Testis (tissue), 3 donors: ENCODE measurements around the gene CCDC175. TPM values are rescaled to one million over a fixed set of nuclear protein-coding genes. Genes with fewer than 3 reads are reported as not detected.

Experiments used
- DNase-seq: peaks from one replicate; pipeline ENCODE4 v3.0.0-alpha.2; 2019
- H3K27ac ChIP-seq, 2 donors: fragments of 200-600 bp; sonication (generic); one replicate each; pipeline ENCODE4 v1.5.1; 2019
- H3K27me3 ChIP-seq: fragments of 200-600 bp; sonication (generic); one replicate; pipeline ENCODE4 v1.5.1; 2019
- H3K36me3 ChIP-seq: fragments of 200-600 bp; sonication (generic); one replicate; pipeline ENCODE4 v1.5.1; 2017; ENCODE audit warnings: low read depth; ENCODE audit errors: missing control alignments
- H3K4me1 ChIP-seq: fragments of 200-600 bp; sonication (generic); one replicate; pipeline ENCODE4 v1.5.1; 2019
- H3K4me3 ChIP-seq, 2 donors: fragments of 200-600 bp; sonication (generic); one replicate each; pipeline ENCODE4 v1.5.1; 2017 to 2019
- H3K9me3 ChIP-seq: fragments of 200-600 bp; sonication (generic); one replicate; pipeline ENCODE4 v1.5.1; 2017
- CTCF ChIP-seq, 3 experiments: fragments of 450-650 bp in 2 of 3; fragments of 200-600 bp in 1 of 3; sonication (generic) in 1 of 3; IDR thresholded peaks; one replicate each; pipeline ENCODE4 v1.5.1; 2016 to 2019; ENCODE audit warnings: antibody characterized with exemption in 3 of 3, mild to moderate bottlenecking in 2 of 3, moderate library complexity in 1 of 3
- POLR2A ChIP-seq: fragments of 450-650 bp; IDR thresholded peaks from one replicate; pipeline ENCODE4 v1.6.1; 2017; ENCODE audit warnings: antibody characterized with exemption, mild to moderate bottlenecking, moderate library complexity
- WGBS, 2 donors: methylation state at CpG; one replicate each; pipeline ENCODE4 v1.1.5; 2018; 5-methylcytosine and 5-hydroxymethylcytosine counted together
- intact Hi-C: fragments of 100-400 bp; cut with DNase I; formaldehyde crosslinking; loops from one replicate; pipeline ENCODE4 v1.15.1; 2023; ENCODE audit warnings: low total_unique reads
- polyA plus RNA-seq: library from polyadenylated mRNA; stranded (reverse); fragments of 350-450 nt; fragmentation: Illumina TruSeq; extraction: RNeasy Lipid Tissue Mini Kit (QIAGEN cat#74804); gene quantifications from one replicate; pipeline ENCODE4 v1.2.3, GENCODE V29; 2014; ENCODE audit warnings: low read depth, low replicate concordance; ENCODE audit not compliant: insufficient read depth
- total RNA-seq, 2 donors: library from RNA; depleted of rRNA; stranded (reverse); fragments of >200 nt; gene quantifications; one replicate each; pipeline ENCODE4 v1.2.3, GENCODE V29; 2016

The CCDC175 gene
- total and polyA plus RNA-seq, 3 donors from 2014 or later: 1.3 to 9.8 (median 1.4) TPM

GRCh38 chr14:59529189-59529588, 47.4 kb downstream of the CCDC175 start:
- H3K4me3 ChIP-seq: no peak overlapping the region
- DNase-seq: no peak
- H3K27me3 ChIP-seq: no peaks in the 10 kb centered on the region
- no peak for TF ChIP-seq POLR2A
- no peak for TF ChIP-seq CTCF (IDR thresholded peaks at IDR 0.05)
- H3K27ac ChIP-seq: no peak overlapping the region
- no peaks in the 10 kb centered on the region for H3K4me1 ChIP-seq
- no peaks in the 10 kb centered on the region for H3K36me3 ChIP-seq
- intact Hi-C loops: no loop called here
- WGBS, 2 donors: 88 to 89% methylated on average over 2 of the region's 2 CpGs
- H3K9me3 ChIP-seq: no peaks in the 10 kb centered on the region

- Histone ChIP-seq H3K4me3 (no peak overlapping the region), H3K27ac (no peak overlapping the region), H3K36me3 (no peaks in the 10 kb centered on the region), H3K9me3 (no peaks in the 10 kb centered on the region), H3K4me1 (no peaks in the 10 kb centered on the region), H3K27me3 (no peaks in the 10 kb centered on the region)
- 88 to 92% methylated on average over 3 of the region's 3 CpGs for WGBS, 2 donors
- no peak for TF ChIP-seq CTCF (IDR thresholded peaks at IDR 0.05)
- no peak for TF ChIP-seq POLR2A
- DNase-seq: no peak
- intact Hi-C loops: no loop called here
Measured at GRCh38 chr14:59520224-59520623, 56.4 kb downstream of the CCDC175 start.

GRCh38 chr14:59511916-59512575, 64.6 kb downstream of the CCDC175 start:
- H3K9me3 ChIP-seq: no peaks in the 10 kb centered on the region
- H3K27ac ChIP-seq: no peak overlapping the region
- H3K4me3 ChIP-seq: no peak overlapping the region
- no peaks in the 10 kb centered on the region for H3K27me3 ChIP-seq
- intact Hi-C loops: no loop called here
- peak in 1 of 3 experiments; percentile 37 for TF ChIP-seq CTCF (IDR thresholded peaks at IDR 0.05)
- no peak for TF ChIP-seq POLR2A
- 80 to 90% methylated on average over 4 of the region's 4 CpGs for WGBS, 2 donors
- no peak for DNase-seq
- H3K36me3 ChIP-seq: no peaks in the 10 kb centered on the region
- no peaks in the 10 kb centered on the region for H3K4me1 ChIP-seq

GRCh38 chr14:59510966-59511365, 65.6 kb downstream of the CCDC175 start:
- 62 to 63% methylated on average over 3 of the region's 3 CpGs for WGBS, 2 donors
- no peaks in the 10 kb centered on the region for H3K27me3 ChIP-seq
- no peak for DNase-seq
- H3K9me3 ChIP-seq: no peaks in the 10 kb centered on the region
- H3K36me3 ChIP-seq: no peaks in the 10 kb centered on the region
- intact Hi-C loops: no loop called here
- TF ChIP-seq POLR2A: no peak
- no peak for TF ChIP-seq CTCF (IDR thresholded peaks at IDR 0.05)
- no peaks in the 10 kb centered on the region for H3K4me1 ChIP-seq
- H3K27ac ChIP-seq: no peak overlapping the region
- H3K4me3 ChIP-seq: no peak overlapping the region

GRCh38 chr14:59510001-59510400, 66.6 kb downstream of the CCDC175 start:
- Histone ChIP-seq H3K9me3 (no peaks in the 10 kb centered on the region), H3K27ac (no peak overlapping the region), H3K4me3 (no peak overlapping the region), H3K27me3 (no peaks in the 10 kb centered on the region), H3K36me3 (no peaks in the 10 kb centered on the region), H3K4me1 (no peaks in the 10 kb centered on the region)
- intact Hi-C loops: no loop called here
- TF ChIP-seq POLR2A (no peak), CTCF (IDR thresholded peaks at IDR 0.05) (no peak)
- 92 to 96% methylated on average over 2 of the region's 2 CpGs for WGBS, 2 donors
- no peak for DNase-seq
